ENCODE results near the gene GID4. TPM values are rescaled to one million over a fixed set of nuclear protein-coding genes. Genes with fewer than 3 reads are reported as not detected.

GID4 gene
- total RNA-seq, 1 donor from 2014 or later: 8.4 TPM

- no peak for ATAC-seq
Observed at GRCh38 chr17:18102640-18103039, 63.4 kb downstream of the GID4 start.

- no peak for ATAC-seq
Observed at GRCh38 chr17:18105027-18105426, 65.8 kb downstream of the GID4 start.

GRCh38 chr17:18105595-18105994 lies 66.4 kb downstream of the GID4 start:
- ATAC-seq: no peak

- ATAC-seq: no peak
Observed at GRCh38 chr17:18106211-18106610, 67.0 kb downstream of the GID4 start.

- ATAC-seq: no peak
Observed at GRCh38 chr17:18107061-18107790, 68.0 kb downstream of the GID4 start.

GRCh38 chr17:18107971-18108370 lies 68.8 kb downstream of the GID4 start:
- no peak for ATAC-seq

- ATAC-seq: no peak
Observed at GRCh38 chr17:18108401-18109312, 69.4 kb downstream of the GID4 start, which contains the start of gene MYO15A. Gene MYO15A (plus strand): TSS chr17:18108756. CDS start chr17:18118801, 10,045 bp downstream.

GRCh38 chr17:18109935-18110485 lies 70.8 kb downstream of the GID4 start:
- ATAC-seq: no peak

GRCh38 chr17:18110636-18111145 lies 71.5 kb downstream of the GID4 start:
- ATAC-seq: no peak

GRCh38 chr17:18111330-18111971 lies 72.2 kb downstream of the GID4 start:
- ATAC-seq: peak; percentile 11

- ATAC-seq: no peak
Observed at GRCh38 chr17:18115517-18115916, 76.3 kb downstream of the GID4 start.

GRCh38 chr17:18116078-18116477 lies 76.9 kb downstream of the GID4 start:
- no peak for ATAC-seq

- no peak for ATAC-seq
Observed at GRCh38 chr17:18117533-18117932, 78.3 kb downstream of the GID4 start.

Other genes with a start within 250 kb of the GID4 start
- 142 TPM for gene SREBF1, start 202.4 kb upstream of the GID4 start, total RNA-seq
- gene TOM1L2, start 67.0 kb upstream of the GID4 start, total RNA-seq: 78.3 TPM
- 0.56 TPM for gene DRC3, start 66.5 kb upstream of the GID4 start, total RNA-seq
- gene ATPAF2, start 240 bp upstream of the GID4 start, total RNA-seq: 24.2 TPM
- 29.4 TPM for gene DRG2, start 48.5 kb downstream of the GID4 start, total RNA-seq
- 0.44 TPM for gene MYO15A, start 69.3 kb downstream of the GID4 start, total RNA-seq
- 45.3 TPM for gene ALKBH5, start 144.4 kb downstream of the GID4 start, total RNA-seq
- gene LLGL1, start 186.2 kb downstream of the GID4 start, total RNA-seq: 17.6 TPM
- 210 TPM for gene FLII, start 219.3 kb downstream of the GID4 start, total RNA-seq
- 6.3 TPM for gene MIEF2, start 221.3 kb downstream of the GID4 start, total RNA-seq

Data from esophagus mucosa (tissue), 1 donor.